NCI-H146 treated with DMSO at 0.1 percent for 48 hours (cell line): Measurements from ENCODE around the gene RAD23B.

Experiments
- DNase-seq: peaks from one replicate; lab custom pipeline; 2025; ENCODE audit not compliant: unreplicated experiment; lab: John Stamatoyannopoulos, UW

Gene RAD23B

DNA sequence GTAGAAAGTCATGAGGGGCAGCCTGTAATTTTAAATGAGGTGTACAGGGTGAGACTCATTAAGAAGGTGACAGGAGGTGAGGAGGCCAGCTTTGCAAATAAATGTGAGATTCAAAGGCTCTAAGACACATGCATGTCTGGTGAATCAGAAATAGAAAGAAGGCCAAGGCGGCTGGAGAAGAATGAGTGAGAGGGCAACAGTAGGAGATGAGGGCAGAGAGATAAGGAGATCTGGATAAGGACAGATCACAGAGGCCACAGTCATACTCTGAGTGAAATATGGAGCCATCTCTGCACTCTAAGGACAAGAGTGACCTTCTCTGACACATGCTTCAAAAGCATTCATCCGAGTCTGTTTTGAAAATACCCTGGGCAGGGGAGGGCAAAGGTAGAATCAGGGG is 90.7 kb downstream of the RAD23B start:
- DNase-seq: no peak

DNA sequence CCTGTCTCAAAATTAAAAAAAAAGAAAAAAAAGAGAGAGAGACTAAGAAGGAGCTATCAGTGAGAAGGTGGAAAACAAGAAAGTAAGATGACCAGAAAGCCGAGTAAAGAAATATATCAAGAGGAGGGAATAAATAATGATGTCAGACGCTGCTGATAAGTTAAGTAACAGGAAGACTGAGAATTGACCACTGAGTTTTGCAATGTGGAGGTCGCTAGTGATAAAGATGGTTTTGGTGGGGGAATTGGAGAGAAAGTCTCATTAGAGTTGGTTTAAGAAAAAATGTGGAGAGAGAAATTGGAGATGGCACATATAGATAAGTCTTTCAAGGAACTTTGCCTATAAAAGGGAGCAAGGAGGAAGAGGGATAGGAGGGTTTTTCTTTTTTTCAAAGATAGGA is 91.9 kb downstream of the RAD23B start:
- no peak for DNase-seq

DNA sequence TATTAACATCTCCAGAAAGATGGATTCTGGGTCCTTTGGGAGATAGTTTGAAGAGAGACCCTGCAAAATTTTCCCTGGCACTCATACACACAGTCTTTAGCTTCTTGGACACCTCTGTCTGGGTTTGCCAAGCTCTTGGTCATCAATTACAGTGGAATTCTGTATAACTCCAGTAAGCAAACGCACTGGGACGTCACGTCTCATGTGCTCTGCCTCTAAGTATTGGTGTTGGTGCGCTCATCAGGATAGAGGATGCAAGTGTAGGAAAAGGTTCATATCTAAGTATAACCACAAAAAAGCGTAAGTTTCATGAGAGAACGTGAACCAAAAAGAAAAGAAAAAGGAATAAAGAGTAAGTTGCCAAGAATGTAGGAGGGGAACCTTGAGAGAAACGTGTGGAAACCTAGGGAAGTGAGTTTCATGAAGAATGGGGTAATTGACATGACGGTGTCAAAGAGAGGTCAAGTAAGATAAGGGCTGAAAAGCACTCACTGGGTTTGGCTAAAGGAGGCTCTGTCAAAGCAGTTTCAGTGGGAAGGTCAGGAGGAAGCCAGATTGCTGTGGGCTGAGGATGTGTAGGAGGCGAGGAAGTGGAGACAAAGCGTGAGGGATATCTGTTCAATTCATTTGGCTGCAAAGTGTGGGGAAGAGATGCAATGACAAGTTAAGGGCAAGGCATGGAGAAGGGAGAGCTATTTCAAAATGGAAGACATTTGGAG is 92.7 kb downstream of the RAD23B start:
- no peak for DNase-seq

DNA sequence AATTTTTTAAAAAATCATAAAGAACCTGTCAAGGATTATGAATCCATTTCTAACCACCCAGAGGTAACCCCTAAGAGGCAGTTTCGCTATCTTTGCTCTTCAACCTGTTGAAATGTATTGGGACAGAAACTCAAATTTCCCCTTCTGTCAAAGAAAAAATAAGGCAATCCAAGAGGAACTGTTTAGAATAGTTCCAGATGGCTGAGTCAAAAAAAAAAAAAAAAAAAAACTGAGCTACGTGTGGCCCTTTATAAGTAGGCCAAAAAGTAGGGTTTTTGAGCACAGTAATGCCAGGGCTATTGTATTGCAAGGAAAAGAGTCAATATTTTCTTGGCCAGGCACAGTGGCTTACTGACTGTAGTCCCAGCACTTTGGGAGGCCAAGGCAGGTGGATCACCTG is 94.9 kb downstream of the RAD23B start:
- DNase-seq: no peak
